H1 (cell line): Measurements from ENCODE around the gene EPN3. TPM values are rescaled to one million over a fixed set of nuclear protein-coding genes. Genes with fewer than 3 reads are reported as not detected.

Experiments
- polyA plus RNA-seq, 7 experiments: library from polyadenylated mRNA; depleted of rRNA in 3 of 7; stranded (reverse) in 5 of 7; unstranded in 2 of 7; fragments of >200 nt in 5 of 7; fragments of 200-250 nt in 2 of 7; gene quantifications; 1 replicate in 5 of 7; 2 replicates in 1 of 7; 4 replicates in 1 of 7; pipeline versions ENCODE4 v1.2.1 to v1.2.3, GENCODE V29; 2011 to 2013; ENCODE audit warnings: missing spikeins in 2 of 7, mixed read lengths in 2 of 7
- total RNA-seq: library from RNA; stranded (reverse); fragmentation: NEBNext Ultra II Directional; extraction: Animal tissue kit (Norgen Biotek cat#: 25700); gene quantifications from 2 replicates; pipeline ENCODE4 v1.2.1, GENCODE V29; 2021

Gene EPN3
- total and polyA plus RNA-seq, 2 of the 8 experiments (the other 6 are each of a cell fraction or from before 2014, with no cell fraction given) = 6.7 to 7.9 TPM

Other genes starting within 250 kb of the EPN3 start
- gene XYLT2, start 186.6 kb upstream of the EPN3 start, total RNA-seq = 28.0 and 28.9 TPM in 2 replicates
- 29.9 and 38.2 TPM in 2 replicates for gene XYLT2, start 186.6 kb upstream of the EPN3 start, polyA plus RNA-seq (2011; rRNA removed)
- 75.6 and 82.6 TPM in 2 replicates for gene MRPL27, start 159.6 kb upstream of the EPN3 start, total RNA-seq
- 109 and 135 TPM in 2 replicates for gene MRPL27, start 159.6 kb upstream of the EPN3 start, polyA plus RNA-seq (2011; rRNA removed)
- 13.3 and 13.9 TPM in 2 replicates for gene EME1, start 159.5 kb upstream of the EPN3 start, total RNA-seq
- gene EME1, start 159.5 kb upstream of the EPN3 start, polyA plus RNA-seq (2011; rRNA removed) = 13.9 and 16.3 TPM in 2 replicates
- gene LRRC59, start 135.2 kb upstream of the EPN3 start, total RNA-seq = 117 TPM in 2 replicates
- gene LRRC59, start 135.2 kb upstream of the EPN3 start, polyA plus RNA-seq (2011; rRNA removed) = 48.3 and 48.7 TPM in 2 replicates
- gene ACSF2, start 106.5 kb upstream of the EPN3 start, total RNA-seq = 16.1 and 16.3 TPM in 2 replicates
- 14.5 and 19.7 TPM in 2 replicates for gene ACSF2, start 106.5 kb upstream of the EPN3 start, polyA plus RNA-seq (2011; rRNA removed)
- gene CHAD, start 63.9 kb upstream of the EPN3 start, total RNA-seq = 0.17 TPM in 1 of 2 replicates, not detected in the other
- 0.03 and 0.06 TPM in 2 replicates for gene CHAD, start 63.9 kb upstream of the EPN3 start, polyA plus RNA-seq (2011; rRNA removed)
- gene RSAD1, start 53.9 kb upstream of the EPN3 start, total RNA-seq = 31.3 and 33.5 TPM in 2 replicates
- gene RSAD1, start 53.9 kb upstream of the EPN3 start, polyA plus RNA-seq (2011; rRNA removed) = 17.9 and 21.9 TPM in 2 replicates
- gene MYCBPAP, start 24.3 kb upstream of the EPN3 start, total RNA-seq = 1.7 and 3.3 TPM in 2 replicates
- 0.89 and 1.2 TPM in 2 replicates for gene MYCBPAP, start 24.3 kb upstream of the EPN3 start, polyA plus RNA-seq (2011; rRNA removed)
- 16.2 and 16.7 TPM in 2 replicates for gene SPATA20, start 14.4 kb downstream of the EPN3 start, total RNA-seq
- gene SPATA20, start 14.4 kb downstream of the EPN3 start, polyA plus RNA-seq (2011; rRNA removed) = 17.5 and 23.2 TPM in 2 replicates
- 4.8 and 4.9 TPM in 2 replicates for gene CACNA1G, start 28.0 kb downstream of the EPN3 start, total RNA-seq
- 2.9 and 4.8 TPM in 2 replicates for gene CACNA1G, start 28.0 kb downstream of the EPN3 start, polyA plus RNA-seq (2011; rRNA removed)
- gene ABCC3, start 102.1 kb downstream of the EPN3 start, total RNA-seq = 0.37 and 0.71 TPM in 2 replicates
- gene ABCC3, start 102.1 kb downstream of the EPN3 start, polyA plus RNA-seq (2011; rRNA removed) = 0.22 and 0.35 TPM in 2 replicates
- gene ANKRD40, start 175.2 kb downstream of the EPN3 start, total RNA-seq = 50.1 and 54.3 TPM in 2 replicates
- gene ANKRD40, start 175.2 kb downstream of the EPN3 start, polyA plus RNA-seq (2011; rRNA removed) = 19.7 and 26.1 TPM in 2 replicates
- 126 and 128 TPM in 2 replicates for gene LUC7L3, start 186.9 kb downstream of the EPN3 start, total RNA-seq
- gene LUC7L3, start 186.9 kb downstream of the EPN3 start, polyA plus RNA-seq (2011; rRNA removed) = 102 and 103 TPM in 2 replicates
- not detected in 2 replicates for gene ANKRD40CL, start 234.8 kb downstream of the EPN3 start, total RNA-seq
- not detected in 2 replicates for gene ANKRD40CL, start 234.8 kb downstream of the EPN3 start, polyA plus RNA-seq (2011; rRNA removed)